Testis (tissue), 2 donors: Measurements from ENCODE around the gene STK39.

Experiments
- POLR2A ChIP-seq: fragments of 450-650 bp; IDR thresholded peaks from one replicate; pipeline ENCODE4 v1.6.1; 2017; ENCODE audit warnings: antibody characterized with exemption, mild to moderate bottlenecking, moderate library complexity
- TF ChIP-seq, protein P1 (sequence below), 3 experiments: fragments of 450-650 bp in 2 of 3; fragments of 200-600 bp in 1 of 3; sonication (generic) in 1 of 3; IDR thresholded peaks; one replicate each; pipeline ENCODE4 v1.5.1; 2016 to 2019; ENCODE audit warnings: antibody characterized with exemption in 3 of 3, mild to moderate bottlenecking in 2 of 3, moderate library complexity in 1 of 3

DNA sequence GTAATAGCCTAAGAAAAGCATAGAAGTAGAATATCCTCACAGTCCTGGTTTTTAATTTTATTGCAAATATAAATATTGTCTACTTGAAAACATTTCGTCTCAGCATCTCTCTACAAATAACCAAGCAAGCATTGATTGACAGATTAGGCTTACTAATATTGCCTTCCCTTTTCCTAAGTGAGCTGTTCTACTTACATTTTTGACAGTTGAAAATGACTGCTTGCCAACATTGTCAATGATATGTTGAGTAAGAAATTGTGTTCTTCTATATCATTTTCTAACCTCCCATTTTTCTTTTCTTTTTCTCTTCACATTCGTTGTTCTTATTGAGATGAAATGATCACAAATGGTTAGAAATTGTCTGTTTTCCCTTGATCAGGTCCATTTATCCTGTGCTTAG is 47.0 kb upstream of the STK39 start:
- no peak for TF ChIP-seq POLR2A
- TF ChIP-seq, protein P1, sequence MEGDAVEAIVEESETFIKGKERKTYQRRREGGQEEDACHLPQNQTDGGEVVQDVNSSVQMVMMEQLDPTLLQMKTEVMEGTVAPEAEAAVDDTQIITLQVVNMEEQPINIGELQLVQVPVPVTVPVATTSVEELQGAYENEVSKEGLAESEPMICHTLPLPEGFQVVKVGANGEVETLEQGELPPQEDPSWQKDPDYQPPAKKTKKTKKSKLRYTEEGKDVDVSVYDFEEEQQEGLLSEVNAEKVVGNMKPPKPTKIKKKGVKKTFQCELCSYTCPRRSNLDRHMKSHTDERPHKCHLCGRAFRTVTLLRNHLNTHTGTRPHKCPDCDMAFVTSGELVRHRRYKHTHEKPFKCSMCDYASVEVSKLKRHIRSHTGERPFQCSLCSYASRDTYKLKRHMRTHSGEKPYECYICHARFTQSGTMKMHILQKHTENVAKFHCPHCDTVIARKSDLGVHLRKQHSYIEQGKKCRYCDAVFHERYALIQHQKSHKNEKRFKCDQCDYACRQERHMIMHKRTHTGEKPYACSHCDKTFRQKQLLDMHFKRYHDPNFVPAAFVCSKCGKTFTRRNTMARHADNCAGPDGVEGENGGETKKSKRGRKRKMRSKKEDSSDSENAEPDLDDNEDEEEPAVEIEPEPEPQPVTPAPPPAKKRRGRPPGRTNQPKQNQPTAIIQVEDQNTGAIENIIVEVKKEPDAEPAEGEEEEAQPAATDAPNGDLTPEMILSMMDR (IDR thresholded peaks at IDR 0.05): no peak
